GM21390 (cell line): ENCODE data around the gene ENOSF1.
"Not testable (repeated sequence)": the region's sequence is repeated elsewhere in the genome, so short reads cannot be mapped to it uniquely, and the experiment has no call there.

Experiments
- ATAC-seq: cut with Tn5 transposase; IDR thresholded peaks from one replicate; pipeline ENCODE4 v1.9.1; 2021; ENCODE audit not compliant: unreplicated experiment

ENOSF1 gene

GRCh38 chr18:708096-708495 is 4.3 kb downstream of the ENOSF1 start:
- no peak for ATAC-seq

GRCh38 chr18:706405-706804 is 6.0 kb downstream of the ENOSF1 start:
- no peak for ATAC-seq

- ATAC-seq: no peak
These were observed 9.0 kb downstream of the ENOSF1 start for GRCh38 chr18:703213-703967.

GRCh38 chr18:697800-698199 is 14.6 kb downstream of the ENOSF1 start:
- no peak for ATAC-seq

- ATAC-seq: no peak
These were observed 15.4 kb downstream of the ENOSF1 start for GRCh38 chr18:697012-697411.

- no peak for ATAC-seq
These were observed 18.8 kb downstream of the ENOSF1 start for GRCh38 chr18:693466-694187.

GRCh38 chr18:692824-693223 is 19.6 kb downstream of the ENOSF1 start:
- no peak for ATAC-seq

GRCh38 chr18:688323-688722 is 24.1 kb downstream of the ENOSF1 start:
- ATAC-seq: no peak

- ATAC-seq: no peak
These were observed 25.9 kb downstream of the ENOSF1 start for GRCh38 chr18:686339-687111.

GRCh38 chr18:685438-685837 is 27.0 kb downstream of the ENOSF1 start:
- ATAC-seq: no peak

GRCh38 chr18:683531-683930 is 28.9 kb downstream of the ENOSF1 start:
- no peak for ATAC-seq

GRCh38 chr18:682833-683232 is 29.6 kb downstream of the ENOSF1 start:
- ATAC-seq: no peak

- ATAC-seq: not testable (repeated sequence)
These were observed 30.0 kb downstream of the ENOSF1 start for GRCh38 chr18:682416-682815.

- ATAC-seq: no peak
These were observed 30.4 kb downstream of the ENOSF1 start for GRCh38 chr18:681985-682384.

GRCh38 chr18:680392-680791 is 32.0 kb downstream of the ENOSF1 start:
- no peak for ATAC-seq

GRCh38 chr18:679516-679915 is 32.9 kb downstream of the ENOSF1 start:
- no peak for ATAC-seq

GRCh38 chr18:678482-679182 is 33.8 kb downstream of the ENOSF1 start:
- no peak for ATAC-seq

GRCh38 chr18:677951-678381 is 34.5 kb downstream of the ENOSF1 start:
- no peak for ATAC-seq

- no peak for ATAC-seq
These were observed 35.3 kb downstream of the ENOSF1 start for GRCh38 chr18:677145-677544.

GRCh38 chr18:676736-677135 is 35.7 kb downstream of the ENOSF1 start:
- ATAC-seq: no peak

- no peak for ATAC-seq
These were observed 36.4 kb downstream of the ENOSF1 start for GRCh38 chr18:676069-676468.
